ENCODE measurements around the gene TRPC1.

DNA sequence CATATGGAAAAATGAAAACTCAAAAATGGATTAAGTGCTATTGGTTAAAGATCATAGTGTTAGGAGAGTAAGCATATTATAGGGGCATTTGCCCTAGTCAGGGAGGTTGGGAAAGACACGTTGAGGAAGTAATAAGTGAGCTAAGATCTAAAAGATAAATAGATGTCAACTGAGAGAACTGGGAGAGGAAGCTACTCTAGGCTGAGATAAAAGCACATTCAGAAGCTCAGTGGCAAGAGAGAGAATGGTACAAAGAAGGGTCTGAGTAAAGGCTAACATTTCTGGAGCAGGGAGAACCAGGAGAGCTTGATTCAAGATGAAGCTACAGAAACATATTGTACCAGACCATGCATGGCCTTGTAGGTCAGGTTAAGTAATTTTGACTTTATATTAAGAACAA lies 63.9 kb downstream of the TRPC1 start:
- no peak for TF ChIP-seq EP300 (IDR thresholded peaks at IDR 0.05)
- TF ChIP-seq, protein P1, sequence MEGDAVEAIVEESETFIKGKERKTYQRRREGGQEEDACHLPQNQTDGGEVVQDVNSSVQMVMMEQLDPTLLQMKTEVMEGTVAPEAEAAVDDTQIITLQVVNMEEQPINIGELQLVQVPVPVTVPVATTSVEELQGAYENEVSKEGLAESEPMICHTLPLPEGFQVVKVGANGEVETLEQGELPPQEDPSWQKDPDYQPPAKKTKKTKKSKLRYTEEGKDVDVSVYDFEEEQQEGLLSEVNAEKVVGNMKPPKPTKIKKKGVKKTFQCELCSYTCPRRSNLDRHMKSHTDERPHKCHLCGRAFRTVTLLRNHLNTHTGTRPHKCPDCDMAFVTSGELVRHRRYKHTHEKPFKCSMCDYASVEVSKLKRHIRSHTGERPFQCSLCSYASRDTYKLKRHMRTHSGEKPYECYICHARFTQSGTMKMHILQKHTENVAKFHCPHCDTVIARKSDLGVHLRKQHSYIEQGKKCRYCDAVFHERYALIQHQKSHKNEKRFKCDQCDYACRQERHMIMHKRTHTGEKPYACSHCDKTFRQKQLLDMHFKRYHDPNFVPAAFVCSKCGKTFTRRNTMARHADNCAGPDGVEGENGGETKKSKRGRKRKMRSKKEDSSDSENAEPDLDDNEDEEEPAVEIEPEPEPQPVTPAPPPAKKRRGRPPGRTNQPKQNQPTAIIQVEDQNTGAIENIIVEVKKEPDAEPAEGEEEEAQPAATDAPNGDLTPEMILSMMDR (IDR thresholded peaks at IDR 0.05): no peak
- no peak for TF ChIP-seq POLR2A (IDR thresholded peaks at IDR 0.05)
- TF ChIP-seq POLR2AphosphoS5 (IDR thresholded peaks at IDR 0.05): no peak

Data from gastroesophageal sphincter (tissue), 3 donors.